Measurements from ENCODE around the gene RNF4. TPM values are rescaled to one million over a fixed set of nuclear protein-coding genes. Genes with fewer than 3 reads are reported as not detected.

RNF4 gene
- total RNA-seq, 3 donors from 2014 or later: 96.7 to 105 (median 97.4) TPM

GRCh38 chr4:2445571-2445970, 23.3 kb upstream of the RNF4 start:
- Mint-ChIP-seq H3K9me3 (no peaks in the 10 kb centered on the region), H3K36me3 (ENCODE audit: insufficient read depth) (no peaks in the 10 kb centered on the region), H3K4me3 (no peak overlapping the region), H3K4me1 (ENCODE audit: low read depth) (peaks cover 4% of the 10 kb centered on the region), H3K27me3 (ENCODE audit: low read depth) (no peaks in the 10 kb centered on the region)
- DNase-seq: no peak
- ATAC-seq: no peak

GRCh38 chr4:2446656-2447564, 22.0 kb upstream of the RNF4 start:
- no peaks in the 10 kb centered on the region for H3K4me1 Mint-ChIP-seq (ENCODE audit: low read depth)
- H3K9me3 Mint-ChIP-seq: no peaks in the 10 kb centered on the region
- ATAC-seq: no peak
- DNase-seq: no peak
- H3K4me3 Mint-ChIP-seq: no peak overlapping the region
- H3K27me3 Mint-ChIP-seq (ENCODE audit: low read depth): no peaks in the 10 kb centered on the region
- no peaks in the 10 kb centered on the region for H3K36me3 Mint-ChIP-seq (ENCODE audit: insufficient read depth)

GRCh38 chr4:2448589-2448988, 20.3 kb upstream of the RNF4 start:
- ATAC-seq (no peak), DNase-seq (no peak)
- no peaks in the 10 kb centered on the region for H3K9me3 Mint-ChIP-seq
- no peak overlapping the region for H3K4me3 Mint-ChIP-seq
- H3K27me3 Mint-ChIP-seq (ENCODE audit: low read depth): no peaks in the 10 kb centered on the region
- H3K4me1 Mint-ChIP-seq (ENCODE audit: low read depth): no peaks in the 10 kb centered on the region
- H3K36me3 Mint-ChIP-seq (ENCODE audit: insufficient read depth): no peaks in the 10 kb centered on the region

GRCh38 chr4:2449051-2449450, 19.9 kb upstream of the RNF4 start:
- H3K36me3 Mint-ChIP-seq (ENCODE audit: insufficient read depth): no peaks in the 10 kb centered on the region
- H3K9me3 Mint-ChIP-seq: no peaks in the 10 kb centered on the region
- H3K4me3 Mint-ChIP-seq: no peak overlapping the region
- no peaks in the 10 kb centered on the region for H3K27me3 Mint-ChIP-seq (ENCODE audit: low read depth)
- no peaks in the 10 kb centered on the region for H3K4me1 Mint-ChIP-seq (ENCODE audit: low read depth)
- DNase-seq (no peak), ATAC-seq (no peak)

- no peaks in the 10 kb centered on the region for H3K9me3 Mint-ChIP-seq
- no peak for ATAC-seq
- no peak for DNase-seq
- no peaks in the 10 kb centered on the region for H3K27me3 Mint-ChIP-seq (ENCODE audit: low read depth)
- H3K4me1 Mint-ChIP-seq (ENCODE audit: low read depth): no peaks in the 10 kb centered on the region
- H3K36me3 Mint-ChIP-seq (ENCODE audit: insufficient read depth): no peaks in the 10 kb centered on the region
- no peak overlapping the region for H3K4me3 Mint-ChIP-seq
Measured at GRCh38 chr4:2449511-2450392, 19.2 kb upstream of the RNF4 start.

- no peaks in the 10 kb centered on the region for H3K4me1 Mint-ChIP-seq (ENCODE audit: low read depth)
- ATAC-seq: no peak
- no peaks in the 10 kb centered on the region for H3K9me3 Mint-ChIP-seq
- no peaks in the 10 kb centered on the region for H3K27me3 Mint-ChIP-seq (ENCODE audit: low read depth)
- no peaks in the 10 kb centered on the region for H3K36me3 Mint-ChIP-seq (ENCODE audit: insufficient read depth)
- no peak for DNase-seq
- no peak overlapping the region for H3K4me3 Mint-ChIP-seq
Measured at GRCh38 chr4:2450394-2451035, 18.4 kb upstream of the RNF4 start.

GRCh38 chr4:2451036-2451520, 17.8 kb upstream of the RNF4 start:
- no peak overlapping the region for H3K4me3 Mint-ChIP-seq
- DNase-seq (no peak), ATAC-seq (no peak)
- H3K9me3 Mint-ChIP-seq: no peaks in the 10 kb centered on the region
- no peaks in the 10 kb centered on the region for H3K27me3 Mint-ChIP-seq (ENCODE audit: low read depth)
- H3K36me3 Mint-ChIP-seq (ENCODE audit: insufficient read depth): no peaks in the 10 kb centered on the region
- no peaks in the 10 kb centered on the region for H3K4me1 Mint-ChIP-seq (ENCODE audit: low read depth)

GRCh38 chr4:2451821-2452785, 16.8 kb upstream of the RNF4 start:
- DNase-seq (no peak), ATAC-seq (no peak)
- no peaks in the 10 kb centered on the region for H3K27me3 Mint-ChIP-seq (ENCODE audit: low read depth)
- no peaks in the 10 kb centered on the region for H3K4me1 Mint-ChIP-seq (ENCODE audit: low read depth)
- no peak overlapping the region for H3K4me3 Mint-ChIP-seq
- no peaks in the 10 kb centered on the region for H3K36me3 Mint-ChIP-seq (ENCODE audit: insufficient read depth)
- no peaks in the 10 kb centered on the region for H3K9me3 Mint-ChIP-seq

- Mint-ChIP-seq H3K9me3 (no peaks in the 10 kb centered on the region), H3K27me3 (ENCODE audit: low read depth) (no peaks in the 10 kb centered on the region), H3K4me3 (no peak overlapping the region), H3K4me1 (ENCODE audit: low read depth) (peaks cover 4% of the 10 kb centered on the region), H3K36me3 (ENCODE audit: insufficient read depth) (no peaks in the 10 kb centered on the region)
- DNase-seq (no peak), ATAC-seq (no peak)
Measured at GRCh38 chr4:2457481-2458295, 11.2 kb upstream of the RNF4 start.

GRCh38 chr4:2458546-2459491, 10.1 kb upstream of the RNF4 start:
- Mint-ChIP-seq H3K9me3 (no peaks in the 10 kb centered on the region), H3K36me3 (ENCODE audit: insufficient read depth) (no peaks in the 10 kb centered on the region), H3K27me3 (ENCODE audit: low read depth) (no peaks in the 10 kb centered on the region), H3K4me1 (ENCODE audit: low read depth) (peaks cover 10% of the 10 kb centered on the region), H3K4me3 (no peak overlapping the region)
- DNase-seq: no peak
- no peak for ATAC-seq

GRCh38 chr4:2459589-2460349, 9.1 kb upstream of the RNF4 start:
- no peak for DNase-seq
- Mint-ChIP-seq H3K36me3 (ENCODE audit: insufficient read depth) (no peaks in the 10 kb centered on the region), H3K9me3 (no peaks in the 10 kb centered on the region), H3K4me3 (no peak overlapping the region), H3K27me3 (ENCODE audit: low read depth) (no peaks in the 10 kb centered on the region), H3K4me1 (ENCODE audit: low read depth) (peaks cover 10% of the 10 kb centered on the region)
- ATAC-seq: no peak

All from activated T-cell treated with anti-CD3 and anti-CD28 coated beads, Interleukin-2, amount 50 U/mL, for 4 hours (primary cell).